MM.1S (cell line): ENCODE measurements around the gene MTHFS.

ENCODE experiments used
- CTCF ChIP-seq: fragments of 300-600 bp; sonication (generic); IDR thresholded peaks from 2 replicates; pipeline ENCODE4 v1.5.1; 2016; ENCODE audit warnings: antibody characterized with exemption, low read length, mixed read lengths
- EZH2 ChIP-seq: fragments of 300-600 bp; sonication (generic); optimal IDR thresholded peaks from 2 replicates; pipeline ENCODE3; 2017; ENCODE audit warnings: low read depth, mild to moderate bottlenecking, antibody characterized with exemption, low read length, mixed read lengths

GRCh38 chr15:79884204-79884596 lies 12.6 kb downstream of the MTHFS start:
- TF ChIP-seq CTCF (no peak), EZH2 (no peak)
